ENCODE data around the gene OR5AU1. TPM values are rescaled to one million over a fixed set of nuclear protein-coding genes. Genes with fewer than 3 reads are reported as not detected.
A peak's percentile ranks its signal among the peaks of the same experiment; 100 is the strongest.

OR5AU1 gene
- total and polyA plus RNA-seq, 2 of the 13 experiments (the other 11 are each of a cell fraction or from before 2014, with no cell fraction given), result not detected

GRCh38 chr14:21203470-21204166, 47.8 kb upstream of the OR5AU1 start (continued):
- no peak for TF ChIP-seq ZNF710 (CRISPR knock-in tag; IDR thresholded peaks at IDR 0.05; ENCODE audit: borderline replicate concordance)
- no peak for TF ChIP-seq ZNF281 (CRISPR knock-in tag; IDR thresholded peaks at IDR 0.05; ENCODE audit: borderline replicate concordance)
- no peak for TF ChIP-seq ZIK1 (CRISPR knock-in tag; IDR thresholded peaks at IDR 0.05; ENCODE audit: borderline replicate concordance, low read depth)
- no peak for TF ChIP-seq STAG1 (CRISPR knock-in tag; IDR thresholded peaks at IDR 0.05)
- no peak for TF ChIP-seq ZNF10 (CRISPR knock-in tag; IDR thresholded peaks at IDR 0.05; ENCODE audit: borderline replicate concordance, low read depth)
- no peak for TF ChIP-seq ZNF333 (CRISPR knock-in tag; IDR thresholded peaks at IDR 0.05; ENCODE audit: borderline replicate concordance)
- no peak for TF ChIP-seq ZNF530 (CRISPR knock-in tag; IDR thresholded peaks at IDR 0.05; ENCODE audit: low read depth)
- no peak for TF ChIP-seq KDM1A (CRISPR knock-in tag; IDR thresholded peaks at IDR 0.05)
- no peak for TF ChIP-seq ZFAT (CRISPR knock-in tag; conservative IDR thresholded peaks at IDR 0.05)
- TF ChIP-seq ZNF567 (CRISPR knock-in tag; IDR thresholded peaks at IDR 0.05; ENCODE audit: borderline replicate concordance), result no peak
- no peak for TF ChIP-seq PBX3 (CRISPR knock-in tag; IDR thresholded peaks at IDR 0.05; ENCODE audit: borderline replicate concordance)
- TF ChIP-seq ZNF317 (CRISPR knock-in tag; IDR thresholded peaks at IDR 0.05), result no peak
- TF ChIP-seq SALL1 (CRISPR knock-in tag; IDR thresholded peaks at IDR 0.05), result peak; percentile 35; the same call in 1 of the 2 replicates
- TF ChIP-seq ZBTB8A (CRISPR knock-in tag; IDR thresholded peaks at IDR 0.05; ENCODE audit: borderline replicate concordance, low read depth), result no peak
- TF ChIP-seq AGO1 (IDR thresholded peaks at IDR 0.05; ENCODE audit: low read depth, low read length, poor library complexity, severe bottlenecking), result no peak
- no peak for TF ChIP-seq ZNF354B (CRISPR knock-in tag; IDR thresholded peaks at IDR 0.05)
- TF ChIP-seq ZNF251 (CRISPR knock-in tag; IDR thresholded peaks at IDR 0.05), result no peak
- TF ChIP-seq HOXA3 (CRISPR knock-in tag; IDR thresholded peaks at IDR 0.05), result 0 out of 2 replicates have a peak, but pooled peaks have one; percentile 41
- TF ChIP-seq ZMYM4 (CRISPR knock-in tag; IDR thresholded peaks at IDR 0.05), result peak; percentile 36; the same call in 1 of the 2 replicates
- no peak for TF ChIP-seq ZNF430 (CRISPR knock-in tag; IDR thresholded peaks at IDR 0.05)
- TF ChIP-seq RARA (CRISPR knock-in tag; IDR thresholded peaks at IDR 0.05), result 0 out of 2 replicates have a peak, but pooled peaks have one; percentile 11
- peak; percentile 64 for TF ChIP-seq AGO2 (optimal IDR thresholded peaks at IDR 0.05; ENCODE audit: low read depth, low read length)
- TF ChIP-seq KLF11 (CRISPR knock-in tag; IDR thresholded peaks at IDR 0.05), result no peak
